ENCODE measurements around the gene LTBP1.
"Not testable (repeated sequence)": the region's sequence is repeated elsewhere in the genome, so short reads cannot be mapped to it uniquely, and the experiment has no call there.

- TF ChIP-seq, protein P1, sequence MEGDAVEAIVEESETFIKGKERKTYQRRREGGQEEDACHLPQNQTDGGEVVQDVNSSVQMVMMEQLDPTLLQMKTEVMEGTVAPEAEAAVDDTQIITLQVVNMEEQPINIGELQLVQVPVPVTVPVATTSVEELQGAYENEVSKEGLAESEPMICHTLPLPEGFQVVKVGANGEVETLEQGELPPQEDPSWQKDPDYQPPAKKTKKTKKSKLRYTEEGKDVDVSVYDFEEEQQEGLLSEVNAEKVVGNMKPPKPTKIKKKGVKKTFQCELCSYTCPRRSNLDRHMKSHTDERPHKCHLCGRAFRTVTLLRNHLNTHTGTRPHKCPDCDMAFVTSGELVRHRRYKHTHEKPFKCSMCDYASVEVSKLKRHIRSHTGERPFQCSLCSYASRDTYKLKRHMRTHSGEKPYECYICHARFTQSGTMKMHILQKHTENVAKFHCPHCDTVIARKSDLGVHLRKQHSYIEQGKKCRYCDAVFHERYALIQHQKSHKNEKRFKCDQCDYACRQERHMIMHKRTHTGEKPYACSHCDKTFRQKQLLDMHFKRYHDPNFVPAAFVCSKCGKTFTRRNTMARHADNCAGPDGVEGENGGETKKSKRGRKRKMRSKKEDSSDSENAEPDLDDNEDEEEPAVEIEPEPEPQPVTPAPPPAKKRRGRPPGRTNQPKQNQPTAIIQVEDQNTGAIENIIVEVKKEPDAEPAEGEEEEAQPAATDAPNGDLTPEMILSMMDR (IDR thresholded peaks at IDR 0.05; ENCODE audit: insufficient read depth, low read depth, low read length) = not testable (repeated sequence)
- TF ChIP-seq EZH2 (IDR thresholded peaks at IDR 0.05; ENCODE audit: insufficient read depth, low read length) = not testable (repeated sequence)
Measured at GRCh38 chr2:33170251-33170650, 223.5 kb downstream of the LTBP1 start.

Data from astrocyte (in vitro differentiated cells and primary cell).